Hematopoietic multipotent progenitor cell treated with erythropoietin and hydrocortisone succinate and interleukin-3 and kit ligand, for 6 days (in vitro differentiated cells): Measurements from ENCODE around the gene POLR2J2.
A peak's percentile ranks its signal among the peaks of the same experiment; 100 is the strongest.
"Not testable (repeated sequence)": the region's sequence is repeated elsewhere in the genome, so short reads cannot be mapped to it uniquely, and the experiment has no call there.

Source experiments
- DNase-seq: peaks from one replicate; pipeline ENCODE4 v3.0.0-alpha.2; 2015

Gene POLR2J2

GRCh38 chr7:102667523-102667922, 3.9 kb downstream of the POLR2J2 start:
- not testable (repeated sequence) for DNase-seq

DNA sequence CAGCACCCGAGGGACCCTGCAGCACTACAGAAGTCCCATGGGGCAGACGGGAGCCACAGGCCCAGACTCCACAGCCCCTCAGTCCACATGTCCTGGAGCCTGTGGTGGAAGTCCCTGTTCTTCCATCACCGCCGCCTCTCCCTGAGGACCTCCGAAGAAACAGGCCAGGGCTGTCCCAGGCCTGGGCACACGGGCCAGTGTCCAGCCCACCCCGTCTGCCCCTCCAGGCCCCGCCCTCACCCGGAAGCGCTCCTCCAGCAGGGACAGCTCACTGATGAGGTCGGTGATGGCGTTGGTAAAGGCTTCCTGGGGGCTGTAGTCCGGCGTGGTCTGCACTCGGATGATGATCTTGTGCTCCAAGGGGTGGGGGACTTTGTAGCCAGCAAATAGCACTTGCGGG, 4.6 kb downstream of the POLR2J2 start:
- not testable (repeated sequence) for DNase-seq

- not testable (repeated sequence) for DNase-seq
These were observed 6.7 kb downstream of the POLR2J2 start for GRCh38 chr7:102664765-102665164.

DNA sequence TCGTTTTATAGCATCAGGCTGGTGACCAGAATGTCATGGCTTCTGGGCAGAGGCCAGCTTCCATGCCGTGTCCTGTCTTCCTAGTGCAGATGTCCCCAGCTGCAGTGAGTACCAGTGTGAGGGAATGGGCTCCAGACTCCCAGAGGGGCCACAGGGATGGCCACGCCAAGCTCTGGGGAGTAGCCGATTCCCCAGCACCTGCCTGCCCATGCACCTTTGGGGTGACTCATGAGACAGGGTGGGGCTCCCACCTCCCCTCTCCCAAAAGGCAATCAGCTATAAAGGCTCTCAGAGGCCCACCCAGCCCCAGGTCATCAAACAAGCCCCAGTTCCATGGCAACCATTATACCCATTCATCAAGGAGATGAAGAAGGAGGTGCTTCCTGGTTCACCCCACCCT, 21.5 kb downstream of the POLR2J2 start, which contains the start of gene SPDYE2B:
SPDYE2B (plus strand) TSS at position 396 of the 400 bp plus-strand sequence. CDS start 2,030 bp downstream, outside the sequence.
- DNase-seq, result not testable (repeated sequence)

GRCh38 chr7:102647813-102648212, 23.6 kb downstream of the POLR2J2 start:
- DNase-seq, result not testable (repeated sequence)

DNA sequence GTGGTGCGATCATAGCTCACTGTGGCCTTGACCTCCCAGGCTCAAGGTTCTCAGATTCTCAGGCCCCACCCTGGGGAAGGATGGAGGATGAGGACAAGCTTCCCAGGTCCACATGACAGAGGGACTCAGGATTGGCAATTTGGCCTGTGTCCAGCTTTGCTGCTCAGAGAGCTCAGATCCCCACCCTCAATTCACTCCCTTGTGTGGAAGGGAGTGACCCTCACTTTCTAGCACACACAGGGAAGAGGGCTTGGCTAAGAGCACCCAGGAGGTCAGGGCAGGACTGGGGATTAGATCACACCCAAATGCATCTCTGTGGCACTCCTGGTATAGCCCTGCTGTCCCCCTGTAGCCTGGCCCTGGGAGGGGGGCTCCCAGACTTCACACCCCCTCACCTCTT, 28.1 kb downstream of the POLR2J2 start:
- not testable (repeated sequence) for DNase-seq

GRCh38 chr7:102642691-102643090, 28.8 kb downstream of the POLR2J2 start, which contains the start of gene UPK3BL1:
UPK3BL1 (minus strand) TSS chr7:102642791; CDS start chr7:102642741, 50 bp downstream.
- DNase-seq, result not testable (repeated sequence)

GRCh38 chr7:102638848-102639247, 32.6 kb downstream of the POLR2J2 start:
- peak; percentile 0 for DNase-seq

DNA sequence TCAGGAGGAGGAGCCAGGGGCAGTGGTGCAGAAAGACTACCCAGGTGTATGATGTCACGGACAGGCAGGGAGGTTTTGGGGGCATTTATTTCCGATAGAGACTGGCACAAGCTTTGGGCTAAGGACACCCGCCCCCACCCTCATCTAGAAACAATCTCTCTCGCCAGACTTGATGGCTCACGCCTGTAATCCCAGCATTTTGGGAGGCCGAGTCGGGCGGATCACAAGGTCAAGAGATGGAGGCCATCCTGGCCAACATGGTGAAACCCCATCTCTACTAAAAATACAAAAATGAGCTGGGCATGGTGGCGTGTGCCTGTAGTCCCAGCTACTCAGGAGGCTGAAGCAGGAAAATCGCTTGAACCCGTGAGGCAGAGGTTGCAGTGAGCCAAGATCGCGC, 34.5 kb downstream of the POLR2J2 start:
- not testable (repeated sequence) for DNase-seq

DNA sequence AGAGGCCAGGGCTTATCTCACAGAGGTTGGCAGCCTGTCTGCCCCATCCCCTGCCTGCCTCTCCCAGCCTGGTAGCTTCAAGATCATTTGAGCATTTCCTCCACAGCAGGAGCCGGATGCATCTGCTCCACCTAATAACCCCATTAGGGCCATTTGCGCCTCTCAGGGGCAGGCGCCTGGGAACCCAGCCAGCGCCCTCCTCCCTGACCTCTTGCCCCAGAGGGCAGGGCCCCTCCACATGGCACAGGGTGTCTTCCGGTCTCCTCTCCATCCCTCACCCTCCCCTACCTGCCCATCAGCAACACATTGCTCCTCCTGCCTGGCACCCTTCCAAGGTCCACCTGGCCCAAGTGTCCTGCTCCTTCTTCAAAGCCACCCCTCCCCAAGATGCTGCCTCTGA, 36.1 kb downstream of the POLR2J2 start:
- not testable (repeated sequence) for DNase-seq

- DNase-seq, result not testable (repeated sequence)
These were observed 37.2 kb downstream of the POLR2J2 start for GRCh38 chr7:102634299-102634698.

DNA sequence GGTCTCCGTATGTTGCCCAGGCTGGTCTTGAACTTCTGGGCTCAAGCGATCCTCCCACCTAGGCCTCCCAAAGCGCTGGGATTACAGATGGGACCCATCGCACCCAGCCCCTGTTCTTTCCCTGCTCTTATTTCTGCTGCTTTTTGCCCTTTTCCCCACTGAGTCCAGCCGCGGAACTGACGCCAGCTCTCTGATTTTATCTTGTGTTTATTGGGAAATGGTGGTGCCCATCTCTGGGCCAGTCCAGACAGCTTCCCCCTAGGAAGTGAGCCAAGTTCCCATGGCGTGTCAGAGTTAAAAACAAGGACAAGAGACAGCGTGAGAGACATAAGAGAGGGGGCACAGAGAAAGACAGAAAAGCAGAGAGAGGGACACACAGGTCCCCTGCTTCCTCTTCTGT, 40.8 kb downstream of the POLR2J2 start:
- not testable (repeated sequence) for DNase-seq

GRCh38 chr7:102627271-102627904, 44.1 kb downstream of the POLR2J2 start:
- DNase-seq, result not testable (repeated sequence)

DNA sequence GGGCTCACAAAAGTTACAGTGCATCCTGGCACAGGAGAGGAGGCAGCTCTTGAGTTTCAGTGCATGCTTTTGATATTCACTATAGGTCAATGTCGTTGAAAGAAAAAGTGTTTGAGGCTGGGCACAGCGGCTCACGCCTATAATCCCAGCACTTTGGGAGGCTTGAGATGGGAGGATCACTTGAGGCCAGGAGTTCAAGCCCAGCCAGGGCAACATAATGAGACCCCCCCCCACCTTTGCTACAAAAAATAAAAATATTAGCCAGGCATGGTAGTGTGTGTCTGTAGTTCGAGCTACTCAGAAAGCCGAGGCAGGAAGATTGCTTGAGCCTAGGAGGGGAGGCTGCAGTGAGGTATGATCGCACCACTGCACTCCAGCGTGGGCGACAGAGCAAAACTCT, 53.3 kb downstream of the POLR2J2 start:
- DNase-seq, result not testable (repeated sequence)

DNA sequence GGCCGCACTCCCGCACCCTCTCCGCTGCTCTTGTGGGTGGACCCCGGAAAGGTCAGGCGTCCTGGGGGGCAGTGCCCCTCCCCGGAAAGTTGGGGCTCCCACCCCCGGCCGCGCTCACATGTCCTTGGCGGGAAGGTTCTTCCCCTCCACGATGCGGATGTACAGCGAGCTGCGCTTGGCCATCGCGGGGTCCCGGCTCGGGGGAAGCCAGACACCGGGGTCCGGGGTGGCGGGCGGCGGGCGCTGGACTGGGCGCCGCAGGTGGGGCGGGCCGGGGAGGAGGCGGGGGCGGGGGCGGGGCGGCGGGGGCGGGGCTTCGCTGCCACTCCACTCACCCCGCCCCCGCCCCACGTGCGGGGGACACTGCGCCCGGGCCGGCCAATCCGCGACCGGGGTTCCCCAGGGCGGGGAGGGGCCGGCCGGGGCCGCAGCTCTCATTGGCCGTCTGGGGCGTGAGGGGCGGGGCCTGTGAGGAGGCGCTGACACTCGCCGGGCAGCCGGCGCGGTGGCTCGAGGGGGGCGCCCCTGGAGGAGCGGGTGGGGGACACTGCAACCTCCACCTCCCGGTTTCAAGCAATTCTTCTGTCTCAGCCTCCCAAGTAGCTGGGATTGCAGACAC, 54.8 kb downstream of the POLR2J2 start, which contains the start of gene RASA4:
RASA4 (minus strand) TSS at position 250 of the 619 bp plus-strand sequence; CDS start at position 183, 67 bp downstream.
- peak; percentile 0 for DNase-seq
